Erythroblast (primary cell): ENCODE data around the gene MYL4.
"Not testable (repeated sequence)": the region's sequence is repeated elsewhere in the genome, so short reads cannot be mapped to it uniquely, and the experiment has no call there.

Experiments
- GATA1 ChIP-seq: IDR thresholded peaks from 2 replicates; pipeline ENCODE4 v1.6.1; 2011; ENCODE audit warnings: low read depth, mild to moderate bottlenecking, control low read depth, low read length, moderate library complexity
- POLR2A ChIP-seq: IDR thresholded peaks from 2 replicates; pipeline ENCODE4 v1.6.1; 2011; ENCODE audit warnings: mild to moderate bottlenecking, low read length

DNA sequence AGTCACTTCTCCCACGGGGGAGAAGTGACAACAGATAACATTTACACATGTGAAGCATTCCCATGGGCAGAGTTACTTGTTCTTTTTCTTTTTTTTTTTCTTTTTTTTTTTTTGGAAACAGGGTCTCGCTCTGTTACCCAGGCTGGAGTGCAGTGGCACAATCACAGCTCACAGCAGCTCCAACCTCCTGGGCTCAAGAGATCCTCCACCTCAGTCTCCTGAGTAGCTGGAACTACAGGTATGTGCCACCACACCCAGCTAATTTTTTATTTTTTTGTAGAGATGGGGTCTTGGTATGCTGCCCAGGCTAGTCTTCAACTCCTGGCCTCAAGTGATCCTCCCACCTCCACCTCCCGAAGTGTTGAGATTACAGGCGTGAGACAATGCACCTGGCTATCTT is 40.3 kb upstream of the MYL4 start:
- TF ChIP-seq POLR2A, GATA1: not testable (repeated sequence)
